ENCODE data around the gene ATXN3L. TPM values are rescaled to one million over a fixed set of nuclear protein-coding genes. Genes with fewer than 3 reads are reported as not detected.

The ATXN3L gene
- total RNA-seq, 1 donor from 2014 or later = not detected

DNA sequence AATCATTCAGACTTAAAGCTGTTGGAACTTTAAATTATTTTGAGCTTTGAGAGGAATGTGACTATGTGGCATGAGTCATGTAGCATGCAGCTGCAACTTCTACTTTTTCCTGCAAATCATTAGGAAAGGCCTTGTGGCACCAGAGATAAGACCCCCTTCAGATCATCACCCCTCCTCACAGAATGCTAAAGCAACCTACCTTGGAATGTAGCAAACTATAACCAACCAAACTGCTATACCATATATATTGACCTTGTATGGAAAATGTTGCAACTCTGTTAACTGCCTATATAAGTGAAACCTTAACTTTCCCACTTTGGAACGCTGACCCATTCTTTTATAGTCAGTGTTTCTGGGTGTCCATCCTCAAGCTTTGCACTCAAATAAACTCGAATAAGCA, 32.0 kb downstream of the ATXN3L start:
- no peaks in the 10 kb centered on the region for H3K27me3 Mint-ChIP-seq
- H3K27ac Mint-ChIP-seq = no peak overlapping the region
- H3K4me1 Mint-ChIP-seq (ENCODE audit: low read depth) = no peaks in the 10 kb centered on the region
- no peaks in the 10 kb centered on the region for H3K36me3 Mint-ChIP-seq (ENCODE audit: insufficient read depth)
- H3K4me3 Mint-ChIP-seq (ENCODE audit: low read depth) = no peak overlapping the region
- H3K9me3 Mint-ChIP-seq (ENCODE audit: low read depth) = peaks cover 31% of the 10 kb centered on the region
- TF ChIP-seq, protein P1, sequence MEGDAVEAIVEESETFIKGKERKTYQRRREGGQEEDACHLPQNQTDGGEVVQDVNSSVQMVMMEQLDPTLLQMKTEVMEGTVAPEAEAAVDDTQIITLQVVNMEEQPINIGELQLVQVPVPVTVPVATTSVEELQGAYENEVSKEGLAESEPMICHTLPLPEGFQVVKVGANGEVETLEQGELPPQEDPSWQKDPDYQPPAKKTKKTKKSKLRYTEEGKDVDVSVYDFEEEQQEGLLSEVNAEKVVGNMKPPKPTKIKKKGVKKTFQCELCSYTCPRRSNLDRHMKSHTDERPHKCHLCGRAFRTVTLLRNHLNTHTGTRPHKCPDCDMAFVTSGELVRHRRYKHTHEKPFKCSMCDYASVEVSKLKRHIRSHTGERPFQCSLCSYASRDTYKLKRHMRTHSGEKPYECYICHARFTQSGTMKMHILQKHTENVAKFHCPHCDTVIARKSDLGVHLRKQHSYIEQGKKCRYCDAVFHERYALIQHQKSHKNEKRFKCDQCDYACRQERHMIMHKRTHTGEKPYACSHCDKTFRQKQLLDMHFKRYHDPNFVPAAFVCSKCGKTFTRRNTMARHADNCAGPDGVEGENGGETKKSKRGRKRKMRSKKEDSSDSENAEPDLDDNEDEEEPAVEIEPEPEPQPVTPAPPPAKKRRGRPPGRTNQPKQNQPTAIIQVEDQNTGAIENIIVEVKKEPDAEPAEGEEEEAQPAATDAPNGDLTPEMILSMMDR (IDR thresholded peaks at IDR 0.05; ENCODE audit: unreplicated experiment) = no peak
- DNase-seq (ENCODE audit: low spot score, unreplicated experiment) = no peak

DNA sequence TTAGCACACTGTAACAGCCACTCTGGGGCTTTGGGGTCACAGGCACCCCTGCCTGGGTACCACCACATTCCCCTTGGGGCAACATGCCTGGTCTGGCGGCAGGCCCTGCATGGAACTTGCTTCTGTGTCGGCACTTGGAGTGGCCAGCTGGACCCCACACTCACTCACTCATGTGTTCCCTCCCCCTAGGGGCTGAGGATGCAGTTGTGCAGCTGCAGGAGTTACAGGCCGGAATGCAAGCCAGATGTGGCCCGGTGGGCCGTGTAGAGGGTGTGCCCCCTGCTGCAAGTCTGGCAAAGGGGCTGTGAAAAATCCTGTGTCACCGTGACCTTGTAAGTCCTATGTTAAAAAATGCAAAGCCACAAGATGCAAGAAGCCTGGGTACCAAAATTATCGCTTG, 34.2 kb downstream of the ATXN3L start:
- Mint-ChIP-seq H3K27ac (no peak overlapping the region), H3K4me1 (ENCODE audit: low read depth) (no peaks in the 10 kb centered on the region), H3K27me3 (no peaks in the 10 kb centered on the region), H3K9me3 (ENCODE audit: low read depth) (peaks cover 44% of the 10 kb centered on the region), H3K4me3 (ENCODE audit: low read depth) (no peak overlapping the region), H3K36me3 (ENCODE audit: insufficient read depth) (no peaks in the 10 kb centered on the region)
- TF ChIP-seq, protein P1 (IDR thresholded peaks at IDR 0.05; ENCODE audit: unreplicated experiment) = no peak
- DNase-seq (ENCODE audit: low spot score, unreplicated experiment) = no peak

DNA sequence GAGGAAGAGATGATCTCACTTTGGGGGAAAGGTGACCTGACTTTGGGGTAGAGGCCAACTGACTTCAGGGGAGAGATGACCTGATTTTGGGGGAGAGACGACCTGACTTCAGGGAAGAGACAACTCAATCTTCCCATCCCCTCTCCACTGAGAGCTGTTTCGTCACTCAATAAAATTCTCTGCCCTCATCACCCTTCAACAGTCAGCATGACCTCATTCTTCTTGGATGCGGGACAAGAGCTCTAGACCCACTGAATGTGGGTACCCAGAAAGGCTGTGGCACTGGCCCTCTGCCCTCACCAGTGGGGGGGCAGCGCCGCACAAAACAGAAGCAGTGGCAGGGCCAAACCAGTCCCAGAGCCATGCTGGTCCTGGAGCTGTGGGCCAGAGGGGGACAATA, 34.6 kb downstream of the ATXN3L start:
- Mint-ChIP-seq H3K36me3 (ENCODE audit: insufficient read depth) (no peaks in the 10 kb centered on the region), H3K27ac (no peak overlapping the region), H3K27me3 (no peaks in the 10 kb centered on the region), H3K9me3 (ENCODE audit: low read depth) (peaks cover 43% of the 10 kb centered on the region), H3K4me3 (ENCODE audit: low read depth) (no peak overlapping the region), H3K4me1 (ENCODE audit: low read depth) (no peaks in the 10 kb centered on the region)
- DNase-seq (ENCODE audit: low spot score, unreplicated experiment) = no peak
- TF ChIP-seq, protein P1 (IDR thresholded peaks at IDR 0.05; ENCODE audit: unreplicated experiment) = no peak

DNA sequence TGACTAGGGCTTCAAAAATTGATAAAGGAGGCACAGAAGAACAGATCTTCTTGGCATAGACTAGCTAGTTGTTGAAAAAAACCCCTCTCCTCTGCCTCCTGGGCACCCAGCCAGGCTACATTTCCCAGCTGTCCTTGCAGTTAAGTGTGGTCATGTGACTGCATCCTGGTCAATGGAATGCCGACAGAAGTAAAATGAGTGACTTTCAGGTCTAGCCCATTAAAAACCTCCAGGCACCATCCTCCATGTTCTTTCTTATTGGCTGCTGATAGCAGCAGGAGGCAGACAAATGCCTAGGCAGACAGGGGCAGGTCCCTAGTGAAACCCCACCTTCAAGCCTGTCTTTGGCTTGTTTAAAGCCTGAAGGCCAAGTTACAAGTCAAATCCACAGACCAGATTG, 35.3 kb downstream of the ATXN3L start:
- H3K9me3 Mint-ChIP-seq (ENCODE audit: low read depth) = peaks cover 38% of the 10 kb centered on the region
- TF ChIP-seq, protein P1 (IDR thresholded peaks at IDR 0.05; ENCODE audit: unreplicated experiment) = no peak
- no peaks in the 10 kb centered on the region for H3K4me1 Mint-ChIP-seq (ENCODE audit: low read depth)
- H3K36me3 Mint-ChIP-seq (ENCODE audit: insufficient read depth) = no peaks in the 10 kb centered on the region
- H3K27me3 Mint-ChIP-seq = no peaks in the 10 kb centered on the region
- H3K4me3 Mint-ChIP-seq (ENCODE audit: low read depth) = no peak overlapping the region
- no peak for DNase-seq (ENCODE audit: low spot score, unreplicated experiment)
- no peak overlapping the region for H3K27ac Mint-ChIP-seq

DNA sequence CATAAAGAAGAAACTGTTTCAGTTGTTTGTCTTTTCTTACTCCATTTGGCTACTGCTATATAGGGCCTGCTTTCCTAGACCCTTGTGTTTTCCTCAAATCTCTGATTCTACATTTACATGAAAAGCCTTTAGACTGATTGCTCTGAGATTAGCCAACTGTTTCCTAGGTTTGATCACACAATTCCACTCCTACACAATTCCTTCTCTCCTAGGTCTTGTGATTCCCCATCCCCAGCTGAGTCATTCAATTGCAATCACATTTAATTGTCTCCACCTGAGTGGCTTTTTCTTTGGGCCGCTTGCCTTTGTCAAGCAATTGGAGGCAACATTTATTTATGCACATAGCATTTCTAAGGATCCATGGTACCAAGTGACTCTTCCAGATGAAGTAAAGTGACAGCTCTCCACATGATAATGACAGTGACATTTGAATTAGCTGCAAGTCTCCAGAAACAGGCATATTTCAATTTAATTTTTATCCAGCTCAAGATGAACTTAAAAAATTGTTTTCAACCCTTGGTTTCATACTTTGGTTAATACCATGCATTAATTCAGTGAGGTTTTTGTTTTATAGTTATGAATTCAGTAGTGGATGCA, 35.8 kb downstream of the ATXN3L start:
- peaks cover 37% of the 10 kb centered on the region for H3K9me3 Mint-ChIP-seq (ENCODE audit: low read depth)
- TF ChIP-seq, protein P1 (IDR thresholded peaks at IDR 0.05; ENCODE audit: unreplicated experiment) = no peak
- no peaks in the 10 kb centered on the region for H3K27me3 Mint-ChIP-seq
- H3K4me1 Mint-ChIP-seq (ENCODE audit: low read depth) = no peaks in the 10 kb centered on the region
- H3K27ac Mint-ChIP-seq = no peak overlapping the region
- H3K36me3 Mint-ChIP-seq (ENCODE audit: insufficient read depth) = no peaks in the 10 kb centered on the region
- DNase-seq (ENCODE audit: low spot score, unreplicated experiment) = no peak
- no peak overlapping the region for H3K4me3 Mint-ChIP-seq (ENCODE audit: low read depth)
